Astrocyte (in vitro differentiated cells and primary cell): ENCODE measurements around the gene LIPG.

Experiments used
- EZH2 ChIP-seq: IDR thresholded peaks from 2 replicates; pipeline ENCODE4 v1.6.1; 2012; ENCODE audit warnings: mild to moderate bottlenecking, low read length, inconsistent platforms; ENCODE audit not compliant: insufficient read depth
- TF ChIP-seq, protein P1 (sequence below): IDR thresholded peaks from 2 replicates; pipeline ENCODE4 v1.5.1; 2011; ENCODE audit warnings: low read depth, mild to moderate bottlenecking, inconsistent platforms, low read length, moderate library complexity; ENCODE audit not compliant: insufficient read depth

DNA sequence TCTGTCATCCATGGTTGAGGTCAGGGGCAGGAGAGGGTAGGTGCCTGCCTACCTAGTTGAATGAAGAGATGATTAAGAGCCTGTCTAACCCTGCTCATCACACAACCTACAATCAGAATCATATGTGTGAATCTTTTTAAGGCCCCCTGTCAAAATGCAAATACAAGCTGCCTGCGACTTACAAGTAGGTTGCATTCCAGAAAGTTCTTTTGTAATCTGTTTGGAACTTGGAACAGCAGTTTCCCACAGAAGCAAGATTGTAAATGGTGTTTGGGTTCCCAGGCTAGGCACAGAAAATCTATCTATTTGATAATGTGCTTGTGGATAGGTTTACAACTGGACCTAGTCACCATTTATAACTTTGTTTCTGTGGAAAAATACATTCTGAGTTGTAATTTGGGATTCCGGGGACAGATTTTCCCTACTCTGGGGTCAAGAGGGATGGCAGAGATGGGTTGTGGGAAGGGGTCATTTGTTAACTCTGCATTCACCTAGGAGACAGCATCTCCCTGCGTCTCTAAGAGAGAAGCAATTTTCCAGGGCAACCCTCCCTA lies 4.4 kb downstream of the LIPG start:
- TF ChIP-seq, protein P1, sequence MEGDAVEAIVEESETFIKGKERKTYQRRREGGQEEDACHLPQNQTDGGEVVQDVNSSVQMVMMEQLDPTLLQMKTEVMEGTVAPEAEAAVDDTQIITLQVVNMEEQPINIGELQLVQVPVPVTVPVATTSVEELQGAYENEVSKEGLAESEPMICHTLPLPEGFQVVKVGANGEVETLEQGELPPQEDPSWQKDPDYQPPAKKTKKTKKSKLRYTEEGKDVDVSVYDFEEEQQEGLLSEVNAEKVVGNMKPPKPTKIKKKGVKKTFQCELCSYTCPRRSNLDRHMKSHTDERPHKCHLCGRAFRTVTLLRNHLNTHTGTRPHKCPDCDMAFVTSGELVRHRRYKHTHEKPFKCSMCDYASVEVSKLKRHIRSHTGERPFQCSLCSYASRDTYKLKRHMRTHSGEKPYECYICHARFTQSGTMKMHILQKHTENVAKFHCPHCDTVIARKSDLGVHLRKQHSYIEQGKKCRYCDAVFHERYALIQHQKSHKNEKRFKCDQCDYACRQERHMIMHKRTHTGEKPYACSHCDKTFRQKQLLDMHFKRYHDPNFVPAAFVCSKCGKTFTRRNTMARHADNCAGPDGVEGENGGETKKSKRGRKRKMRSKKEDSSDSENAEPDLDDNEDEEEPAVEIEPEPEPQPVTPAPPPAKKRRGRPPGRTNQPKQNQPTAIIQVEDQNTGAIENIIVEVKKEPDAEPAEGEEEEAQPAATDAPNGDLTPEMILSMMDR, result no peak
- no peak for TF ChIP-seq EZH2
